ENCODE measurements around the gene LTO1.

Gene LTO1

DNA sequence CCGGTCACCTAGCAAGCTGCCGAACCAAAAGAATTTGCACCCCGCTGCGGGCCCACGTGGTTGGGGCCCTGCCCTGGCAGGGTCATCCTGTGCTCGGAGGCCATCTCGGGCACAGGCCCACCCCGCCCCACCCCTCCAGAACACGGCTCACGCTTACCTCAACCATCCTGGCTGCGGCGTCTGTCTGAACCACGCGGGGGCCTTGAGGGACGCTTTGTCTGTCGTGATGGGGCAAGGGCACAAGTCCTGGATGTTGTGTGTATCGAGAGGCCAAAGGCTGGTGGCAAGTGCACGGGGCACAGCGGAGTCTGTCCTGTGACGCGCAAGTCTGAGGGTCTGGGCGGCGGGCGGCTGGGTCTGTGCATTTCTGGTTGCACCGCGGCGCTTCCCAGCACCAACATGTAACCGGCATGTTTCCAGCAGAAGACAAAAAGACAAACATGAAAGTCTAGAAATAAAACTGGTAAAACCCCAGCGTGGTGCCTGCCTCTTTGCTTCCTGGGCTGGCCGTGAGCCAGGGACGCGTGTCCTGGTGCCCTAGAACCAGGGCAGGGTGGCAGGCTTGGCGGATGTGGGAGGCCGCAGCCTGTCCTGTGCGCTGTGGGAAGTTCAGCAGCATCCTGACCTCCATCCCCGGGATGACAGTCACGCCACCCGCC, 21.0 kb downstream of the LTO1 start:
- TF ChIP-seq, protein P1, sequence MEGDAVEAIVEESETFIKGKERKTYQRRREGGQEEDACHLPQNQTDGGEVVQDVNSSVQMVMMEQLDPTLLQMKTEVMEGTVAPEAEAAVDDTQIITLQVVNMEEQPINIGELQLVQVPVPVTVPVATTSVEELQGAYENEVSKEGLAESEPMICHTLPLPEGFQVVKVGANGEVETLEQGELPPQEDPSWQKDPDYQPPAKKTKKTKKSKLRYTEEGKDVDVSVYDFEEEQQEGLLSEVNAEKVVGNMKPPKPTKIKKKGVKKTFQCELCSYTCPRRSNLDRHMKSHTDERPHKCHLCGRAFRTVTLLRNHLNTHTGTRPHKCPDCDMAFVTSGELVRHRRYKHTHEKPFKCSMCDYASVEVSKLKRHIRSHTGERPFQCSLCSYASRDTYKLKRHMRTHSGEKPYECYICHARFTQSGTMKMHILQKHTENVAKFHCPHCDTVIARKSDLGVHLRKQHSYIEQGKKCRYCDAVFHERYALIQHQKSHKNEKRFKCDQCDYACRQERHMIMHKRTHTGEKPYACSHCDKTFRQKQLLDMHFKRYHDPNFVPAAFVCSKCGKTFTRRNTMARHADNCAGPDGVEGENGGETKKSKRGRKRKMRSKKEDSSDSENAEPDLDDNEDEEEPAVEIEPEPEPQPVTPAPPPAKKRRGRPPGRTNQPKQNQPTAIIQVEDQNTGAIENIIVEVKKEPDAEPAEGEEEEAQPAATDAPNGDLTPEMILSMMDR (IDR thresholded peaks at IDR 0.05; ENCODE audit: low read length, missing control alignments): no peak
- no peak for DNase-seq (ENCODE audit: low read depth)
- H3K4me3 ChIP-seq (replicated peaks; ENCODE audit: low read depth, low read length): no peak overlapping the region

DNA sequence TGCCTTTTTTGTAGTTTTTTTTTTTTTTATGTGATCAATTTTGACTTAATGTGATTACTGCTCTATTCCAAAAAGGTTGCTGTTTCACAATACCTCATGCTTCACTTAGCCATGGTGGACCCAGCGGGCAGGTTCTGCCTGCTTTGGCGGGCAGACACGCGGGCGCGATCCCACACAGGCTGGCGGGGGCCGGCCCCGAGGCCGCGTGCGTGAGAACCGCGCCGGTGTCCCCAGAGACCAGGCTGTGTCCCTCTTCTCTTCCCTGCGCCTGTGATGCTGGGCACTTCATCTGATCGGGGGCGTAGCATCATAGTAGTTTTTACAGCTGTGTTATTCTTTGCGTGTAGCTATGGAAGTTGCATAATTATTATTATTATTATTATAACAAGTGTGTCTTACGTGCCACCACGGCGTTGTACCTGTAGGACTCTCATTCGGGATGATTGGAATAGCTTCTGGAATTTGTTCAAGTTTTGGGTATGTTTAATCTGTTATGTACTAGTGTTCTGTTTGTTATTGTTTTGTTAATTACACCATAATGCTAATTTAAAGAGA, 21.7 kb downstream of the LTO1 start:
- no peak overlapping the region for H3K4me3 ChIP-seq (replicated peaks; ENCODE audit: low read depth, low read length)
- no peak for DNase-seq (ENCODE audit: low read depth)
- TF ChIP-seq, protein P1 (IDR thresholded peaks at IDR 0.05; ENCODE audit: low read length, missing control alignments): no peak

DNA sequence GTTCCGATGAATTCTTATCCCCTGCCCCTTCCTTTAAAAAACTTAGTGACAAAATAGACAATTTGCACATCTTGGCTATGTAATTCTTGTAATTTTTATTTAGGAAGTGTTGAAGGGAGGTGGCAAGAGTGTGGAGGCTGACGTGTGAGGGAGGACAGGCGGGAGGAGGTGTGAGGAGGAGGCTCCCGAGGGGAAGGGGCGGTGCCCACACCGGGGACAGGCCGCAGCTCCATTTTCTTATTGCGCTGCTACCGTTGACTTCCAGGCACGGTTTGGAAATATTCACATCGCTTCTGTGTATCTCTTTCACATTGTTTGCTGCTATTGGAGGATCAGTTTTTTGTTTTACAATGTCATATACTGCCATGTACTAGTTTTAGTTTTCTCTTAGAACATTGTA, 22.2 kb downstream of the LTO1 start:
- TF ChIP-seq, protein P1 (IDR thresholded peaks at IDR 0.05; ENCODE audit: low read length, missing control alignments): no peak
- DNase-seq (ENCODE audit: low read depth): no peak
- H3K4me3 ChIP-seq (replicated peaks; ENCODE audit: low read depth, low read length): no peak overlapping the region

DNA sequence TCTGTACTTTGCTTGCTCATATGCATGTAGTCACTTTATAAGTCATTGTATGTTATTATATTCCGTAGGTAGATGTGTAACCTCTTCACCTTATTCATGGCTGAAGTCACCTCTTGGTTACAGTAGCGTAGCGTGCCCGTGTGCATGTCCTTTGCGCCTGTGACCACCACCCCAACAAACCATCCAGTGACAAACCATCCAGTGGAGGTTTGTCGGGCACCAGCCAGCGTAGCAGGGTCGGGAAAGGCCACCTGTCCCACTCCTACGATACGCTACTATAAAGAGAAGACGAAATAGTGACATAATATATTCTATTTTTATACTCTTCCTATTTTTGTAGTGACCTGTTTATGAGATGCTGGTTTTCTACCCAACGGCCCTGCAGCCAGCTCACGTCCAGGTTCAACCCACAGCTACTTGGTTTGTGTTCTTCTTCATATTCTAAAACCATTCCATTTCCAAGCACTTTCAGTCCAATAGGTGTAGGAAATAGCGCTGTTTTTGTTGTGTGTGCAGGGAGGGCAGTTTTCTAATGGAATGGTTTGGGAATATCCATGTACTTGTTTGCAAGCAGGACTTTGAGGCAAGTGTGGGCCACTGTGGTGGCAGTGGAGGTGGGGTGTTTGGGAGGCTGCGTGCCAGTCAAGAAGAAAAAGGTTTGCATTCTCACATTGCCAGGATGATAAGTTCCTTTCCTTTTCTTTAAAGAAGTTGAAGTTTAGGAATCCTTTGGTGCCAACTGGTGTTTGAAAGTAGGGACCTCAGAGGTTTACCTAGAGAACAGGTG, 23.1 kb downstream of the LTO1 start:
- H3K4me3 ChIP-seq (replicated peaks; ENCODE audit: low read depth, low read length): no peak overlapping the region
- no peak for DNase-seq (ENCODE audit: low read depth)
- TF ChIP-seq, protein P1 (IDR thresholded peaks at IDR 0.05; ENCODE audit: low read length, missing control alignments): no peak

DNA sequence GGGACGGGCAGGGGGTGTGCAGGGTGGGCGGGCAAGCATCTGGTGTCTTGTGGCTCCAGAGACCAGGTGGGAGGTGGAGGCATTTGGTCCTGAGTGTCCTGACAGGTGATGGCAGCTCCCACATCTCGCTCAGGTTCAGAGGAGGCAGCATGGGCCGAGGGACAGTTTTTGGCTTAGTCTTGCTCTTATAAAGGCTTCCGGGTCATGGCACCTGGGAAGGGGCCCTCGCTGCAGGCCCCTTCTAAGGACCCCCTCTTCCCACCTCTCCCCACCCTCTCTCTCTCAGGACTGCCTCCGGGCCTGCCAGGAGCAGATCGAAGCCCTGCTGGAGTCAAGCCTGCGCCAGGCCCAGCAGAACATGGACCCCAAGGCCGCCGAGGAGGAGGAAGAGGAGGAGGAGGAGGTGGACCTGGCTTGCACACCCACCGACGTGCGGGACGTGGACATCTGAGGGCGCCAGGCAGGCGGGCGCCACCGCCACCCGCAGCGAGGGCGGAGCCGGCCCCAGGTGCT, 24.3 kb downstream of the LTO1 start:
- no peak for DNase-seq (ENCODE audit: low read depth)
- TF ChIP-seq, protein P1 (IDR thresholded peaks at IDR 0.05; ENCODE audit: low read length, missing control alignments): no peak
- no peak overlapping the region for H3K4me3 ChIP-seq (replicated peaks; ENCODE audit: low read depth, low read length)

DNA sequence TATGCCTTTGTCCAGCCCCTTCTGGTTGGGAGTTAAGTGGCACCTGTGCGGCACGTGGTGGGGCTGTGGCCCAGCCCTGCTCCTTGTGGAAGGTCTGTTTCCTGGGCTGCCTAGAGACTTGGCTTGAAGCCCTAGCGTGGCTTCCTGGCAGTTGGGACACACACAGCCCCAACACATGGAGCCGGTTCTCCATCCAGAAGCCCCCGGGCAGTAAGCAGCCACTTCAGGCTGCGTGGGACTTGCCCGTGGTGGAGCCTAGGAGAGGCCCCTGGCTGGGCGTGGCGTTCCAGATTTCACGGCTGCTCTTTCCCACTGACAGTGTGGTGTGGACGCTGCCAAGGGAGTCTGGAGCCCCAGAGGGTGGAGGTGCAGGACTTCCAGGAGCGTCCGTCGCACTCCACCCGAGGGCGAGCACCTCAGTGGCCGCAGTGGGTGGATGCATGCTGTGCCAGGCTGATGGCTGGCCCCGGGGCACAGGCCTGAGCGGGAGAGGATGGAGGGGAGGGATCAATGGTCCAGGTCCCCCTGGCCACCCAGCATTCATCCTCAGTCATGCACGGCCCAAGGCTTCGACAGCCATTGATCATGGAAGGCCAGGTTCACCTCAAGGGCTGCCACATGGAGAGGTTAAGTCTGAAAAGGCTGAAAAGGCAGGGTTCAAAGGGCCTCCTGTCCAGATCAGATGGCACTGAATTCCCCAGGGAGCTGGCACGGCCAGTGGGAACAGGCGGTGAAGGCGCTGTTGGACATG, 24.9 kb downstream of the LTO1 start:
- no peak for DNase-seq (ENCODE audit: low read depth)
- TF ChIP-seq, protein P1 (IDR thresholded peaks at IDR 0.05; ENCODE audit: low read length, missing control alignments): no peak
- no peak overlapping the region for H3K4me3 ChIP-seq (replicated peaks; ENCODE audit: low read depth, low read length)
